CMK (cell line): ENCODE measurements around the gene SF3A1.

Experiments
- DNase-seq: peaks from one replicate; pipeline ENCODE4 v3.0.0-alpha.2; 2010; ENCODE audit warnings: low read depth

SF3A1 gene

DNA sequence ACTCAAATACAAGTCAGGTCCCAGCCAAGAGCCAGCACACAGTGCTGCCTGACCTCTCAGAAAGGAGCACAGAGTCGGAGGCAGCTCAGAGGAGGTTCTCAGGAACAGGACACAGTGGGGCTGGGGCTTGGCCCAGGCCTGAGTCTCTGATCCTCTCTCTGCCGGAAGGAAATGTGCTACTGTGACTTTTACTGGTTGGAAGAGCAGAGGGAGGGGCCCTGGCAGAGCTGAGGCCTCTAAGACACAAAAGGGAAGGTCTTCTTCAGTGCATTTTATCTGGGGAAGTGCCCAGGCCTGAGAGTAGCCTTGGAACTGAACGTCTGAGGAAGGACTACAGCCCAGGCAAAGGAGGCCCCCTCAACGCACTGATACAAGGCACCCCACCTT is 51.2 kb downstream of the SF3A1 start:
- no peak for DNase-seq

DNA sequence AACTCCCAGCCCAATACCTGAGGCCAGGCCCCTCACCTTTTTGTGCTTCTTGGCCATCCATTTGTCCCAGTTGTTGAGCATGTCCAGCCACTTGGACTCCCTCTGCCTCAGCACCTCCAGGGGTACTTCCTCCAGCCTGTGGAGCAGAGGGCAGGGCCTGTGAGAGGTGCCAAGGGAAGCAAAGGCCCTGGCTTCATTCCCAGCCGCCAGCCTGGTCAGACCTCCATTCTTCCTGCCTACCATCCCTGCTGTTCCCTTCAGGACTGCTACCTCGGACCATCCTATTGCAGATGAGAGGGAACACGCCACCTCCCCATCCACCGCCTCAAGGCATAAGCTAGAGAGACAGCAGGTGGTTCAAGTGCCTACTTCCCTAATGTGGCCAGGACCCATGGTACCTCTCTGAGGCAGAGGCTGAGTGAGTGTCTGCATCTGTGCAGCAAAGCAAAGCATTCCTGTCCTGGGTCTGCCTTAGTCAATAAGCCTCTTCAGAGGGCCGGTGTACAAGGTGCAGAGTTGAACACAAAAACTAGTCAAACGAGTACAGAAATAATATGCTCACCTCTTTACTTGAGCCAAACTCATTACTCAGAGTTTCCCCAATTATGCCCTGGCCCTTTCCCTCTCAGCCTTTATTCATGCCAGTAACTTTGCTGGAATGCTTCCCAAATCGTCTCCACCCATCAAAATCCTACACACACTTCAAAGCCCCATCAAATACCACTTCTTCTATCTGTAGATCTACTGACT is 52.0 kb downstream of the SF3A1 start:
- no peak for DNase-seq

DNA sequence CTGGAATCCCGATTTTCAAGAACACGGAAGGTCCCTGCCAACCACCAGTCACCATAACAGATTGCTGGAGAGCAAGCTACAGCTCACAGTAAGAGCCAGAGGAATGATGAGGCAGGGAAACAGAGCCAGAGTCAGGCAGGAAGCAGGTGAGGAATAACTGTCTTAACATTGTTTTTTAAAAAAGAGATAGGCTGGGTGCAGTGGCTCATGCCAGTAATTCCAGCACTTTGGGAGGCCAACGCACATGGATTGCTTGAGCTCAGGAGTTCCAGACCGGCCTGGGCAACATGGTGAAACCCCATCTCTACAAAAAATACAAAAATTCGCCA is 53.9 kb downstream of the SF3A1 start:
- no peak for DNase-seq

DNA sequence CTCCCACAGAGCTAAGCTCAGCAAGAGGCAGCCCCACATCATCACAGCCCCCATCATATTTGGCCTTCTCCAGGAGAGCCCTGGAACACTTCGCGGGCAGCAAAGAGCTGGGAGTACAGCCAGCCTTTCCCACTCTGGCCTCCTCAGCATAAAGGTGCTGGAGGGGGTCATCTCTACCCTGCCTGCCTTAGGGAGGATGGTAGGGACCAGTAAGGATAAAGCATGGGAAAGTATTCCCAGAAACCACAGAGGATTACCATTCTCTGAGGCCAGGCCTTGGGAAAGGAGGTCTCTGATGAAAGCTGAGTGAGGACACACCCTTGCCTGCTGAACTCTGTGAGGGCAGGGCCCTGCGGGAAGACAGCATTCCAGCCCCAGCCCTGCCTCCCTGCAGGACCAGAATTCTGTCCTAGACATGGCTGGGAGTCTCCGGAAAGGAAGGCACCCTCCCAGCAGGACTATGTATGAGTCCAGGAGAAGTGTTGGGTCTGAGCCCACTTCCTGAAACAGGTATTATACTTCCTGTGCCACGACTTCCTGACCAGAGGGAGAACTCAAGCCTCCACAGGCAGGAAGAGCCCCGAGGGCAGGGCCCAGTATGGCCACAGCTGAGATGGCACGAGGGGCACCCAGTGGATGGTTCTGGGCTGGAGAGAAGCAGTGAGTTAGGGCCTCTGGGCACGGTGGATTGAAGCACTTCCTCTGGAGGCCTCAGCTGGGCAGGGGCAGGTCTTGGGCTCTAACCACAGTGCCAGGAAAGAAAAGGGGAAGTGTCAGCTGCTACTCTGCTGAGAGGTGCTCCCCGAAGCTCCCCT is 54.5 kb downstream of the SF3A1 start:
- no peak for DNase-seq

DNA sequence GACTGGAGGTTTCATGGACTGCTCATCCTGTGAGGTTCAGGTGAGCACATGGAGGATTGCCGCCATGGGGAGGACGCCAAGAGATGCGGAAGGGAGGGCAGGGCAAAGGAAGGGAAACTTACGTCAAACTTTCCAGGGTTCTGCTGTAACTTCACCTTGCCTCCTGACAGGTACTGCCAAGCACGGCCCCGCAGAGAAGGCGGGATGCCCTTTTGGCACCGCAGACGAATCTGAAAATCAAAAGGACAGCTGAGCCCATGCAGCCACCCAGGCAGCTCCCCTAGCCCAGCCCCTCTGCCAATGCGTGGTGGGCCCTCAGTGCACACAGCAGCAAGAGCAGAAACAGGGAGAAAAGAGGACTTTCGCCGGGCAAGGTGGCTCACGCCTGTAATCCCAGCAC is 57.4 kb downstream of the SF3A1 start:
- DNase-seq = no peak

DNA sequence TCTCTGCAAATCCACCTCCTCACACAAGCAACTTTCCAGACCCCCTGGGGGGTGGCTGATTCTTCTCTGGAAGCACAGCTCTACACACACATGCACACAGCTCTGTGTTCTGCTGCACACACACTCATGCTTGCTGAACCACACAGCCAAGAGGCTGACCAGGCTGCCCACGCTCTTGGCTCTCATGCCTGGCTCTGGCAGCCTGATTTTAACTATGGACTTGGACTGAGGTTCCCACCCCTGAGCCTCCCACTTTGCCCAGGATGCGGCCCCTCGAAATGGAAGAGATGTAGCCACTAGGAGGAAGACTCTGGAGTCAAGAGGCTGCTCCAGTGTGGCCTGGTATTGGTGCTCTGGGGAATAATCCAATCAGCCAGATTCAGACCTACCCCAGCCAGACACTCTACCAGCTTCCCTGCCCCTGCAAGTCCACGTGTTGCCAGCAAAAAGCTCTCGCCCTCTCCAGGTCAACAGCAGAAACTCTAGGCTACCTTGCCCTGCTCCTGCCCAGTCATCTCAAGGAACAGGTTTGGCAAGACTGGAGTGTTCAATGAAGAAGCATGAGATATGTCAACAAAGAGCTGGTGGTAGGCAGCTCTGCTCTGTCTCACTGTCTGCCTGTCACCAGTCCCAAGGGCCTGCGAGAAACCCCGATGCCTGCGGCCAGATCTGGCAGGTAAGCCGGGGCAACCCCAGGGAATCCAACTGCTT is 58.5 kb downstream of the SF3A1 start:
- no peak for DNase-seq

DNA sequence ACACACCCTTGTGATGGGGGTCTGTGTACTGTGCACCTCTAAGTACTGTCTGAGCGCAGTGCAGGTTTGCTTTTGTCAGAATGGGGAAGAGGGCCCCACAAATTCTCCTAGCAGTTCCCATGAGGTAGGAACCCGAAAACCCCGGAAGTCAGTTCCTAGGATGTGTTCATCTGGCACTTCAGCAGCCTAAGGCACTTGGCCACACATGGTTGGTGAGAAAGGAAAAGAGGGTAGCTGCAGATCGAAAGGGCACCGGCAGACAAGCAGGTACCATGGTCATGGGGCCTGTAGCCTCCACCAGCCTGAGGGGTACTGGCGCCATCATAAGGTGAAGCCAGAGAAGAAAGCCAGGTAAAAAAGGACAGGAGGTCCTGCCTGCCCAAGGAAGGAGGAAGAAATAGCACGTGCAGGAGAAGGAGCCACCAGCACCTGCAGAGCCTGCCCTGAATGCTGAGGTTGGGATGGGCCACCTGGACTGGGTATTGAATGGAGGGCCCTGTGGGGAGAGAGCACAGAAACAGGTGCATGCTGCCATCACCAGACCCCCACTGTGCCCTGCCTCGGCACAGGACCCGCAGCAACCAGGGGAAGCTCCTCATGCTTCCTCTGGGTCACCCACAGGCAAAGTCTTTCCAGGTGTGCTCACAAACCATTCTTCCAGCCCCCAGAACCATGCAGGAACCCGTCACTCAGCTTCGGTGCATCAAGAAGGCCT is 59.3 kb downstream of the SF3A1 start:
- DNase-seq = no peak

DNA sequence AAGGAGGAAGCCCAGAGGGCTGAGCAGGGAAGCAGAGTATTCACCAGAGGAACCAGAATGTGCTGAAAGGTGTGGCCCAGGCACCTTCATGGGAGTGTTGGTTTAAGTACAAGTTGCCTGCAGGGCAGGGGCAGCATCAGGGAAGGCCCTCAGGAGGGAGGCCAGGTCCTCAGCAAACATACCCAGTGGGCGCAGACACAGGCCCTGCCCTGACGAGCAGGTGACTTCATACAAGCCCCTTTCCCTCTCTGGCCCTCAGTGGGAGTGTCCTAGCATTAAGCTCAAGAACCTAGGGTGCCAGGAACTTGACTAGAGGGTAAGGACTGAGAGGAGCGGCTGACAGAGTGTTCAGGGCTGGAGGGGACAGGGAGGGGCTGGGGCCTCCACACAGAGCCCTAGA is 59.9 kb downstream of the SF3A1 start:
- DNase-seq = no peak

DNA sequence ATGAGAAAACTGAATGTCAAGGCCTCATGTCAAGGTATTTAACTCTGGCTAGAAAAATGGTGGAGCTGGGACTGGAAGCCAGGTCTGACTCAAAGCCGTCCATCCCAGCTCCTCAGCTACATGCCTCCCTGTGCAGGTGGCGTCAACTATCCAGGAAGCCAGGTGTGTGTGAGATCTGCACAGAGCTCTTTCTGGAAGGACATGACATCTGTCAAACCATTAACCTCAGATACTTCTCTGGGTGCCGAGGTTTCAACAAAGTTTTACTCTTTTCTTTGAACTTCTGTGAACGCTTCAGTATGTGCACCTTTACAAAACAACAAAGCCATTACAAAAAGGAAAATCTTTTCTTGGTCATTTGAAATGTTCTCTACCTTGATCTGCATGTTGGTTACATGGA is 60.4 kb downstream of the SF3A1 start:
- DNase-seq = no peak

DNA sequence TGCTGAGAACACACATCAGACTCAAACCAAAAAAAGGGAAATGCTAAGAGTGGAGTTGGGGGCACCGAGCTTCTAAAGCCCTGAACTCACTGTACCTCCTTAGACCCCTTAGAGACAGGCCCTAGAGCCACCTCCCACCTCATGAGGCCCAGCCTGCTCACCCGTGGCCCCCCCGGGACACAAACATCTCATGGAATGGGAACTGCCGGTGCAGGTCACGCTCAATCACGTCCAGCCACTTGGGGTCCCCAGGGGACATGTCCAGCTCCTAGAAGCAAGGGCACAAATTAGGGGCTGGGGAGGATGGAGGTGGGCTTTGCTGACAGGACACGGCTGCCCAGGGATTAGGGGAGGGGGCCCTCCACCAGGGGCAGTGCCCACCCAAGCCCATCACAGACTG is 61.1 kb downstream of the SF3A1 start:
- no peak for DNase-seq

DNA sequence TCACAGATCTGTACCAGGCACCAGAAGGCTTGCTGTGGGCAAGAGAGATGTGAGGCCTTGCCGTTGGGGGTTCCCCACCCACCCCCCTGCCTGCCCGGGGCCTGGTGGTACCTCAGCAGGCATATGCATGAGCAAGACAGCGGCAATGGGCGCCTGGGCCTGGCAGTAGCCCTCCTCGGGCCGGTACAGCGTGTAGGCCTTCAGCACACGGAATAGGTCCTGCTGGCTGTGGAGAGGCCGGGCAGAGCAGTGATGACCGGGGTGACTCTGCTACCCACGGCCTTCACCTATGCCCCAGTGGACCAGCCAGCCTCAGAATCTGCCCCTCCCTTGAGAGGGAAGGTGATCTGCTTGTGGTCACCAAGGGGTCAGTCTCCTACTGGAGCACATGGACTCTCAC is 61.9 kb downstream of the SF3A1 start:
- DNase-seq = no peak

DNA sequence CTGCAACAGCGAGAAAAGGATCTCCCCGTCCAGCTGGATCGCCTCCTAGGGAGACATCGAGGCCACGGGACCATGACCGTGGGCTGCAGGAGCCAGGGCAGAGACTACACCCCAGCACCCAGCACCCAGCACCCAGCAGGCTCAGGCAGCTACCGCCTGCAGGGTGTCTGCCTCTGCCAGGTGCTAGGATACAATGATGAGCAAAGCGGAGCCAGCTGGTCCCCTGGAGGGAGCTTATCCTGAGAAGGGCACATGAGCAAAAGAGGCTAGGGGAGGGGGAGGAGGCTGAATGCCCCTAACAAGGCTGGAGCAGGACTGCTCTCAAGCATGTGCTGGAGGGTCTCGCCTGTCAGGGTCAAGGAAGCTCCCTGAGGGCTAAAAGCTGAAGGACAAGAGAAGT is 62.6 kb downstream of the SF3A1 start:
- no peak for DNase-seq

DNA sequence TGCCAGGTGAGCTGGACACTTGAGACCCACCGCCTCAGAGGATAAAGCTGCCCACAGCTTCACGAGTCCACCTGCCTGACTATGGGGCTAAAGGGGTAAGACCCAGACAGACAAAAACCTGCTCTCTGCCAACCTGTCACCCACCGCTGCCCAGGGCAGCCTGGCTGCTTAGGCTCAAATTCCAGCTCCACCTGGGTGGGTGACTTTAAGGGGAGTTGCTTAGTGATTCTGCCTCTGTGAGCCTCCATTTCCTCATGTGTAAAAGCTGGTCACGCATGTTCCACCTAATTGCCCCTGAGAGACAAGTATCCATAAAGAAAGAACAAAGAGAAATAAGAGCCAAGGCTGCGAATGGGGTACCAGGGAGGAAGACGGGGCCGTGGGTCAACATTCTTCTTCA is 63.7 kb downstream of the SF3A1 start:
- DNase-seq = no peak

DNA sequence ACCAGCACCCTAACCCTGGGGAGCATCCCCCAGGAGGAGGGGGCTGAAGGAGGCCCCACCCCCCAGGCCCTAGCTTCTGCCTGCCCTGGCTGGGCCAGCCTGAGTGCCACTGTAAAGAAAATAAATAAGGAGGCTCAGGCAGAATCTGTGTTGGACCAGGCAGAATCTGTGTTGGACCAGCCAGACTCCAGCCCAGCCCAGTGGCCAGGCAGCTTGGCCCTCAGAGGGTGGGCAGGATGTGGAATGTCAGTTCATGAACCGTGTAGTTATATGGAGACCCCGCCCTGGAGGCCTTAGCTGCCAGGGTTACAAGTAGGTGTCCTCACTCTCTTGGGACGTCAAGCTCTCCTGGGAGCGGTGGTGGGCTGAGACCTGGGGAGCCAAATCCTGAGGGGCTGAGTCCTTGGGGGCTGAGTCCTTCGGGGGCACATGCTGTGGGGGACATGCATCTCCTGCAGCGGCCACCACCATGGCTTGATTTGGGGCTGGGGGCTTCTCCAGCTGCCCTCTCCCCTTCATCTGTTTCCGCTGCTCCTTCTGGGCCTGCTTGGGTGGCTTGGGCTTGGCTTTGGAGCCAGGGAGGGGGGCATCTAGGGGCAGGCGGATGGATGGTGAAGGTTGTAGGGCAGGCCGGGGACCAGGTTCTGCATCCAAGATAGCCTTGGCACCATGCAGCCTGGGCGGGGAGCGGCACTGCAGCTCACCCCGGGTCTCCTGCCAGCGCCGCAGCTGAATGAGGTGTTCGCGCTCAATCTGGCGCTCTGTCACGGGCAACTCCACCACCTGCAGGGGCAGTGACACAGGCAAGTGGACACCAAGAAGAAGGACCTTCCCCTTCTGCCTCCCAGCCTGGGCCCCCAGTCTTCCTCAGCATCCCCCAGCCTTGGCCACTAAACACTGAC is 64.4 kb downstream of the SF3A1 start:
- no peak for DNase-seq

DNA sequence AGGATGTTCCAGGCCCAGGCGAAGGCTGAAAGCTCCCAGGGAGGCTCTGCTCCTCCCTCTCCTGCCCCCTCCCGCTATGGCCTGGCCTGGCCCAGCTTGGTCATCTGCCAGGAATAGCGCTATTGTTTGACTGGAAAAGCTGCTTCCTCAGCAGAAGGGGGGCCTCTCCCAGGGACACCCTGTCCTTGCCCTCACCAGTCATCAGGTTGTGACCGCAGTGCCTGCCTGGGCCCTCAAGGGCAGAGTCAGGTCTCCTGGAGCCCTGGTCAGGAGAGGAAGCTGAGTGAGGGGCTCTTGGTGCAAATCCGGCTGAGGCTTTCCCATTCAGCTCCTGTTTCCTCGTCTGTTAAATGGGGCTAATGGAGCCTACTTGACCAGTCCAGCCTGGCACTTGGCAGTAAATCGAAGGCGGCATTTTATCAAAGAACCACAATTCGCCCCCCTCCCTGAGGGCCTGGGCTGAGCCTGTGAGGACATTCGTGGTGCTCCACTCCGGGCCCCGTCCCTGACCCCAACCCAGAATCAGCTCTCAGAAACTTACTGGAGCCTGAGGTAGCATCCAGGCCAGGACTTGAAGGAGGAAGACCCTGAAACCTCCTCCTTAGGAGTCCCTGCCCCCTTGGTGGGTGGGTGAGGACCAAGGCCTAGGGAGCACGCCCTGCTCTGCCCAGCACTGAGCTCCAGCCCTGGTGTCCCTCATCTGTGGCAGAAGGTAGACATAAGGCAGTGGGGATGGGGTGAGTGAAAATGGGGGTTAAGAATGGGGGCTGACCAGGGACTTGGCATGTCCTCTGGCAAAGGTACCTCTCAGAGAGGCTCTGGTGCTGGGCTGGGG is 65.4 kb downstream of the SF3A1 start:
- DNase-seq = no peak

DNA sequence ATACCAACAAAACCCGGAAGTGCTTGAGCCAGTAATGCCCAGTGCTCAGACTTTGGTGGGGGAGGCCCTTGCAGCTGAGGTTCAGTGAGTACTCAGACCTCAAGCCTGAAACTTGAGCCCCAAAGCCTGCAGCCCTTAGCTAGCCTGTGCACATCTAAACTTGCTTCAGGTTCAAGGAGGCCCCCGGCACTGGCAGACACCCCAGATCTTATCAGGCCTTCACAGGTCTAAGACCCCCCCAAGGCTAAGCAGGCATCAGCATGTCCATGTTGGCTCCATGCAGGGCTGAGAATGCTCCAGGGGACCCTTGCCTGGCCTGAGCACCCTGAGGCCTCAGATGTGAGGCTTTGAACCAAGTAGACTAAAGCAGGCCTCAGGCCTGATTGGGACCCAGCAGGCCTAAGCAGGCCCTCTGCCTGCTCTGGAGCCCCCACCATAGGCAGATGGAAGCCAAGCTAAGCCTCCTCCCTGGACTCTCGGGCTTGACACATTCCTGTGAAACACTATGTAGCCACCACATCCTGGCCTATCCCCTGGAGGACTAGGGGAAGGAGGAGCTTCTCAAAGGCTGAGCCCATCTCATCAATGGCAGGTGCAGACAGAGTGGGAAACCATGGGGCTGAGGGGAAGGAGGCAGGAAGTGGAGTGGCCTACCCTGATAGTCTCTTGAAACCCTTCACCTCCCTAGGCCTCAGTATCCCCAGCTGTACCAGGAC is 66.2 kb downstream of the SF3A1 start:
- no peak for DNase-seq

DNA sequence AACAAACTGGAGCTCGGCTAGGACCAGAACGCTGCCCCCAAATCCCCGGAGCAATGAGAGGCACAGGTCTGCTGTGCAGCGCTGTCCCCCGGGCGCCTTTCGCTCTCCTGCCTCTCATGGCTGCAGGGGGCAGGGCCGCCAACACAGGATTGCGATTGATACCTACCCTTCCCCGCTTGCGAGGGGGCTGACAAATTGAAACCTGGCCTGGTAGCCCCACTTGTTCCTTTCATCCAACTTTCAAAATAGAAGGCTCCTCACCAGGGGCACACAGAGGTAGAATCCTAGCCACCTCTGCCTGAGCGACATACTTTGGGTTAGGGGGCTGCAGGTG is 66.7 kb downstream of the SF3A1 start:
- DNase-seq = no peak

DNA sequence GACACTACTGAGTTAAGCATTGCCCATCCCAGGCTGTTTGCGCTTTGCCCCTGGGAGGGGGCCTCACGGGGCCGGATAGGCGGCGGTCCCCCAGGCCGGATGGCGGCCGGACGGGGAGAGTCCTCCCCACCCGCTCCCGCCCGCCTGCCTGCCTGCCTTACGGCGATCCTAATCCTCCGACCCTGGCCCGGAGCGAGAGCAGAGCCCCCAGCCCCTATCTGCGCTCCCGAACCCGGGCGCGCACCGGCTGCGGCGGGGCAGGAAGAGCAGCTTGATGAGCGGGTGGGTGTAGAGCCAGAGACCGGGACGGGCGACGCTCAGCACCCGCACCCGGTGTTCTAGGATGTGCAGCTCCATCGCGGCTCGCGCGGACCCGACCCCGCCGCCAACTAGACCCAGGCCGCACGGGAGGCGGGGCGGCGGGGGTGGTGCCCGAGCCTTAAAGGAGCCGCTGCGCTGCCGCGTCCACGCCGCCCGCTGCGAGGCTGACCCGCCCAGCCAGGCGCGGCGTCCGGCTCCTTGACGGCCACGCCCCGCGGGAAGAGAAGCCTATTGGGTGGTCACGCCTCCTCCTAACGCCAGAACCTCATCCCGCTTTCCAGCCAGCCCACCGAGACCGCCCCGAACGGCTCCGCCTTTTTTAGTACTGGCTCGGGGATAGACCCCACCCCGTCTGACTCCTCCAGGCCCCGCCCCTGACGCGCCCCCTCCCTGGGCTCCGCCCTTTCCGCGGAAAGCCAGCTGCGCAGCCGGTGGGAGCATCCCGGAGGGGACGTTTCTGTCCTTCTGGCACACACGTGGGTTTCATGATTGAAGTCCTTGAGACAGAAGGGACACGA is 67.3 kb downstream of the SF3A1 start, which contains the start of gene CASTOR1:
Gene CASTOR1, minus strand, starts transcription at position 365 of the 839 bp plus-strand sequence. Its CDS starts 8 bp downstream, at position 357.
- peak; percentile 93 for DNase-seq
